OCI-LY3 (cell line): ENCODE results near the gene DEPDC5.
"Not testable (repeated sequence)": the region's sequence is repeated elsewhere in the genome, so short reads cannot be mapped to it uniquely, and the experiment has no call there.

ENCODE experiments used
- H2AFZ ChIP-seq: fragments of 200-600, 300-600 bp; shearing (Covaris generic); 2 replicates; pipeline ENCODE4 v1.6.0; 2014; ENCODE audit warnings: antibody characterized with exemption, low read depth, low read length
- H3K27ac ChIP-seq: fragments of 200-600, 300-600 bp; sonication (generic); 2 replicates; pipeline ENCODE4 v1.5.1; 2014; ENCODE audit warnings: mild to moderate bottlenecking, low read length, moderate library complexity, mixed read lengths
- H3K27me3 ChIP-seq: fragments of 200-600, 300-600 bp; sonication (generic); 2 replicates; pipeline ENCODE4 v1.6.1; 2014; ENCODE audit warnings: low read depth, low read length, mixed read lengths
- H3K36me3 ChIP-seq: fragments of 200-600, 300-600 bp; sonication (generic); replicated peaks from 2 replicates; pipeline ENCODE3; 2014; ENCODE audit warnings: low read depth, low read length, mixed read lengths
- H3K4me1 ChIP-seq: fragments of 300-600, 200-600 bp; sonication (generic); 2 replicates; pipeline ENCODE4 v1.6.1; 2014; ENCODE audit warnings: low read length, mixed read lengths
- H3K4me2 ChIP-seq: fragments of 200-600, 300-600 bp; sonication (generic); 2 replicates; pipeline ENCODE4 v1.6.1; 2014; ENCODE audit warnings: low read length, mixed read lengths
- H3K4me3 ChIP-seq: fragments of 300-600, 200-600 bp; sonication (generic); 2 replicates; pipeline ENCODE4 v1.5.1; 2014; ENCODE audit warnings: antibody characterized with exemption, mild to moderate bottlenecking, low read length, moderate library complexity
- H3K79me2 ChIP-seq: fragments of 300-600, 200-600 bp; shearing (Covaris generic); 2 replicates; pipeline ENCODE4 v1.6.1; 2014; ENCODE audit warnings: mild to moderate bottlenecking, low read length, mixed read lengths
- H3K9ac ChIP-seq: fragments of 300-600, 200-600 bp; shearing (Covaris generic); 2 replicates; pipeline ENCODE4 v1.6.0; 2014; ENCODE audit warnings: mild to moderate bottlenecking, low read length, moderate library complexity
- H3K9me3 ChIP-seq: fragments of 200-600, 300-600 bp; shearing (Covaris generic); 2 replicates; pipeline ENCODE4 v1.6.1; 2014; ENCODE audit warnings: low read length, mixed read lengths; ENCODE audit not compliant: insufficient read depth
- H4K20me1 ChIP-seq: fragments of 200-600, 300-600 bp; sonication (generic); 2 replicates; pipeline ENCODE4 v1.6.1; 2016; ENCODE audit warnings: low read length, mixed read lengths; ENCODE audit not compliant: insufficient read depth
- CTCF ChIP-seq: fragments of 200-600, 300-600 bp; sonication (generic); IDR thresholded peaks from 2 replicates; pipeline ENCODE4 v1.5.1; 2014; ENCODE audit warnings: antibody characterized with exemption, low read length, low read depth
- EZH2phosphoT487 ChIP-seq: fragments of 200-600 bp; shearing (Covaris generic); IDR thresholded peaks from 2 replicates; pipeline ENCODE4 v1.6.1; 2018; ENCODE audit warnings: antibody characterized with exemption, mixed run types, low read depth

DEPDC5 gene

GRCh38 chr22:31789803-31790202 lies 36.0 kb downstream of the DEPDC5 start:
- no peaks in the 10 kb centered on the region for H4K20me1 ChIP-seq
- no peak overlapping the region for H3K27ac ChIP-seq

GRCh38 chr22:31790240-31790639 lies 36.4 kb downstream of the DEPDC5 start:
- H3K4me2 ChIP-seq, result no peak overlapping the region; the same call in 1 of the 2 replicates
- no peaks in the 10 kb centered on the region for H4K20me1 ChIP-seq
- H3K27me3 ChIP-seq, result no peaks in the 10 kb centered on the region
- TF ChIP-seq EZH2phosphoT487 (no peak), CTCF (no peak)
- no peak overlapping the region for H3K4me3 ChIP-seq
- peaks cover 27% of the 10 kb centered on the region for H3K4me1 ChIP-seq
- no peaks in the 10 kb centered on the region for H3K79me2 ChIP-seq
- no peak overlapping the region for H3K9ac ChIP-seq
- no peak overlapping the region for H2AFZ ChIP-seq
- H3K36me3 ChIP-seq, result peaks cover 2% of the 10 kb centered on the region
- no peak overlapping the region for H3K27ac ChIP-seq
- H3K9me3 ChIP-seq, result no peaks in the 10 kb centered on the region

More at GRCh38 chr22:31789803-31790202, 36.0 kb downstream of the DEPDC5 start:
- H3K79me2 ChIP-seq, result no peaks in the 10 kb centered on the region
- peaks cover 24% of the 10 kb centered on the region for H3K4me1 ChIP-seq
- no peak overlapping the region for H3K4me3 ChIP-seq
- H2AFZ ChIP-seq, result no peak overlapping the region
- no peak overlapping the region; the same call in 1 of the 2 replicates for H3K4me2 ChIP-seq
- H3K36me3 ChIP-seq, result peaks cover 6% of the 10 kb centered on the region
- TF ChIP-seq CTCF (no peak), EZH2phosphoT487 (no peak)
- H3K27me3 ChIP-seq, result no peaks in the 10 kb centered on the region
- no peak overlapping the region for H3K9ac ChIP-seq
- H3K9me3 ChIP-seq, result no peaks in the 10 kb centered on the region

DNA sequence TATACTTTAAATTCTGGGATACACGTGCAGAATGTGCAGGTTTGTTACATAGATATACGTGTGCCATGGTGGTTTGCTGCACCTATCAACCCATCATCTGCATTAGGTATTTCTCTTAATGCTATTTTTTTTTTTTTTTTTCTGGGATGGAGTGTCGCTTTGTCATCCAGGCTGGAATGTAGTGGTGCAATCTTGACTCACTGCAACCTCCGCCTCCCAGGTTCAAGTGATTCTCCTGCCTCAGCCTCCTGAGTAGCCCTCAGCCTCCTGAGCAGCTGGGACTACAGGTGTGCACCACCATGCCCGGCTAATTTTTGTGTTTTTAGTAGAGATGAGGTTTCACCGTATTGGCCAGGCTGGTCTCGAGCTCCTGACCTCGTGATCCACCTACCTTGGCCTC lies 45.5 kb downstream of the DEPDC5 start:
- not testable (repeated sequence) for H3K9me3 ChIP-seq, H3K79me2 ChIP-seq, H3K9ac ChIP-seq, H3K27me3 ChIP-seq, H3K27ac ChIP-seq, H4K20me1 ChIP-seq, H3K4me2 ChIP-seq, H3K4me3 ChIP-seq, H2AFZ ChIP-seq
- H3K4me1 ChIP-seq, result peaks cover 12% of the 10 kb centered on the region
- peaks cover 17% of the 10 kb centered on the region for H3K36me3 ChIP-seq

DNA sequence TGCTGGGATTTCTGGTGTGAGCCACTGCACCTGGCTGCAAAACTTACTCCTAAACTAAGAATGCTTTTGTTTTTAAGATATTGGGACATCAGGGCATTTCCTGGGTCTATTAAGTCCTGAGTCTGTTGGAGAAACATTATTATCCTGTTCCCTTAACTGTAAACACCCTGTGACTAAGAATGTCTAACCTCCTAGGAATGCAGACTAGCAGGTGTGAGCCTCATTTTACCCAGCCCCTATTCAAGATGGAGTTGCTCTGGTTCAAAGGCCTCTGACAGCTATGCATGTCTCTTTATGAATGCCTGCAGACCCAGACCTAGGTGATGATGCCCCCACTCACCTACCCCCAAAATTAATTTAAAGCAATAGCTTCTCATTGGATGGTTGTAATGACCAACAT lies 46.2 kb downstream of the DEPDC5 start:
- TF ChIP-seq CTCF, result no peak
- H3K27ac ChIP-seq, result no peak overlapping the region
- no peak overlapping the region for H3K4me2 ChIP-seq
- peaks cover 22% of the 10 kb centered on the region for H3K36me3 ChIP-seq
- no peak overlapping the region for H3K9ac ChIP-seq
- no peak overlapping the region for H3K4me3 ChIP-seq
- H3K4me1 ChIP-seq, result peaks cover 7% of the 10 kb centered on the region
- H4K20me1 ChIP-seq, result no peaks in the 10 kb centered on the region
- H2AFZ ChIP-seq, result no peak overlapping the region
- H3K27me3 ChIP-seq, result no peaks in the 10 kb centered on the region
- no peaks in the 10 kb centered on the region for H3K79me2 ChIP-seq
- no peaks in the 10 kb centered on the region for H3K9me3 ChIP-seq

DNA sequence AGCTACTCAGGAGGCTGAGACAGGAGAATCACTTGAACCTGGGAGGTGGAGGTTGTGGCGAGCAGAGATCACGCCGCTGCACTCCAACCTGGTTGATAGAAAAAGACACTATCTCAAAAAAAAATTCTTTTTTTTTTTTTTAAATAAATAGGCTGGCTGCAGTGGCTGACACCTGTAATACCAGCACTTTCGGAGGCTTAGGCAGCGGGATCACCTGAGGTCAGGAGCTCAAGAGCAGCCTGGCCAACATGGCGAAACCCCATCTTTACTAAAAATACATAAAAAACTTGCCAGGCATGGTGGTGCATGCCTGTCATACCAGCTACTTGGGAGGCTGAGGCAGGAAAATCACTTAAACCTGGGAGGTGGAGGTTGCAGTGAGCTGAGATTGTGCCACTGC lies 47.0 kb downstream of the DEPDC5 start:
- peaks cover 23% of the 10 kb centered on the region for H3K36me3 ChIP-seq
- H4K20me1 ChIP-seq, H3K4me3 ChIP-seq, H3K4me1 ChIP-seq, H3K27ac ChIP-seq, H3K4me2 ChIP-seq, H3K9me3 ChIP-seq, H3K27me3 ChIP-seq, H3K9ac ChIP-seq, H3K79me2 ChIP-seq, H2AFZ ChIP-seq: not testable (repeated sequence)
